A549 (cell line): ENCODE results near the gene ABCA3. TPM values are rescaled to one million over a fixed set of nuclear protein-coding genes. Genes with fewer than 3 reads are reported as not detected.

Experiments used
- ATAC-seq, 2 experiments: fragments of 200-7000 bp in 1 of 2; fragments of >200 bp in 1 of 2; cut with Nextera tagmentation in 1 of 2; cut with Tn5 transposase in 1 of 2; 3 replicates each; pipeline versions ENCODE4 v1.8.0 to v1.9.1; 2018 to 2020; ENCODE audit warnings: mild to moderate bottlenecking in 1 of 2, moderate library complexity in 1 of 2
- CTCF ChIA-PET: fragments of 300-600 bp; sonication (Branson Sonifier 250); formaldehyde crosslinking; extraction: SDS; loops from one replicate; lab custom pipeline; 2021; ENCODE audit warnings: antibody characterized with exemption, inconsistent platforms; lab: Yijun Ruan, JAX
- POLR2A ChIA-PET: fragments of 350-600 bp; formaldehyde crosslinking; extraction: SDS; loops from one replicate; lab custom pipeline; 2021; ENCODE audit warnings: antibody characterized with exemption, inconsistent platforms; lab: Yijun Ruan, JAX
- DNase-seq, 2 experiments: peaks; one replicate each; pipeline versions ENCODE4 v3.0.0 to v3.0.0-alpha.2; 2011 to 2016; ENCODE audit warnings: low read depth in 1 of 2, low spot score in 1 of 2
- FAIRE-seq: peaks from 2 replicates; lab custom pipeline; 2011; peaks lifted over from hg19 to GRCh38; lab: Jason Lieb, UNC
- H3K27ac ChIP-seq, 2 experiments: fragments of >200 bp; sonication (Bioruptor Twin); formaldehyde crosslinking; 3 replicates each; pipeline ENCODE4 v1.5.1; 2016 to 2017
- H3K4me1 ChIP-seq: fragments of >200 bp; sonication (Bioruptor Twin); formaldehyde crosslinking; 3 replicates; pipeline ENCODE4 v1.6.1; 2016
- H3K4me2 ChIP-seq: fragments of >200 bp; sonication (Bioruptor Twin); formaldehyde crosslinking; 3 replicates; pipeline ENCODE4 v1.6.1; 2016
- H3K4me3 ChIP-seq: fragments of >200 bp; sonication (Bioruptor Twin); formaldehyde crosslinking; 3 replicates; pipeline ENCODE4 v1.5.1; 2016
- H3K9me3 ChIP-seq: fragments of >200 bp; sonication (Bioruptor Twin); formaldehyde crosslinking; 3 replicates; pipeline ENCODE4 v1.6.1; 2016
- CBX8 ChIP-seq: fragments of 200-600 bp; sonication (generic); IDR thresholded peaks from 2 replicates; pipeline ENCODE4 v1.6.1; 2016
- CHD2 ChIP-seq: fragments of 150-350 bp; IDR thresholded peaks from 2 replicates; pipeline ENCODE4 v1.6.1; 2014; ENCODE audit warnings: low read length; ENCODE audit not compliant: partially characterized antibody
- EHF ChIP-seq: fragments of 250-450 bp; sonication (Bioruptor Pico); IDR thresholded peaks from 2 replicates; pipeline ENCODE4 v1.5.0; 2020; ENCODE audit warnings: mild to moderate bottlenecking
- EHMT2 ChIP-seq: fragments of 200-600 bp; sonication (generic); IDR thresholded peaks from 2 replicates; pipeline ENCODE4 v1.6.1; 2016; ENCODE audit warnings: antibody characterized with exemption, low read depth, mild to moderate bottlenecking, moderate library complexity
- EP300 ChIP-seq, 2 experiments: fragments of >200 bp; sonication (Bioruptor Twin); formaldehyde crosslinking; IDR thresholded peaks; 2 replicates in 1 of 2; 3 replicates in 1 of 2; pipeline ENCODE4 v1.6.1; 2016 to 2017
- JUN ChIP-seq, 2 experiments: fragments of >200 bp; sonication (Bioruptor Twin); formaldehyde crosslinking; IDR thresholded peaks; 2 replicates in 1 of 2; 3 replicates in 1 of 2; pipeline ENCODE4 v1.6.1; 2016 to 2017
- KDM5A ChIP-seq: fragments of 200-600 bp; sonication (generic); IDR thresholded peaks from 2 replicates; pipeline ENCODE4 v1.6.1; 2016; ENCODE audit warnings: antibody characterized with exemption, mild to moderate bottlenecking
- MAFK ChIP-seq: fragments of 450-650 bp; IDR thresholded peaks from 2 replicates; pipeline ENCODE4 v1.6.1; 2014; ENCODE audit not compliant: partially characterized antibody
- MAZ ChIP-seq: fragments of 150-350 bp; IDR thresholded peaks from 2 replicates; pipeline ENCODE4 v1.6.1; 2014; ENCODE audit warnings: antibody characterized with exemption, low read depth, low read length, borderline replicate concordance
- MYC ChIP-seq: IDR thresholded peaks from 2 replicates; pipeline ENCODE4 v1.6.1; 2012; ENCODE audit warnings: mild to moderate bottlenecking, inconsistent platforms, low read length, improper control_type of control experiment, borderline replicate concordance
- PBX3 ChIP-seq: IDR thresholded peaks from 2 replicates; pipeline ENCODE4 v1.6.1; 2012
- POLR2A ChIP-seq: IDR thresholded peaks from 2 replicates; pipeline ENCODE4 v1.6.1; 2012; ENCODE audit warnings: mild to moderate bottlenecking, low read length
- RCOR1 ChIP-seq: fragments of 150-350 bp; IDR thresholded peaks from 2 replicates; pipeline ENCODE4 v1.6.1; 2014; ENCODE audit warnings: antibody characterized with exemption, low read length, low read depth
- SREBF2 ChIP-seq: fragments of 450-650 bp; IDR thresholded peaks from 2 replicates; pipeline ENCODE4 v1.6.1; 2014; ENCODE audit warnings: mild to moderate bottlenecking, moderate library complexity
- ZC3H11A ChIP-seq: fragments of 450-650 bp; IDR thresholded peaks from 2 replicates; pipeline ENCODE4 v1.6.1; 2014; ENCODE audit warnings: antibody characterized with exemption, mild to moderate bottlenecking
- WGBS: methylation state at CpG from one replicate; pipeline ENCODE4 v1.1.6; 2017; ENCODE audit errors: missing lambda C conversion rate; 5-methylcytosine and 5-hydroxymethylcytosine counted together
- polyA plus RNA-seq, 4 experiments: library from polyadenylated mRNA; depleted of rRNA in 3 of 4; stranded (reverse); fragments of >200 nt; fragmentation: RNase III in 1 of 4; extraction: RNeasy Plus Mini Kit Qiagen cat#74134 plus additional on column Dnase treatment in 1 of 4; gene quantifications; 2 replicates in 3 of 4; 3 replicates in 1 of 4; pipeline ENCODE4 v1.2.3, GENCODE V29; 2011 to 2017

ABCA3 gene
- polyA plus RNA-seq, 2 of the 4 experiments (the other 2 are of a cell fraction), result 6.4 to 9.9 TPM

GRCh38 chr16:2233872-2234812 lies 106.4 kb downstream of the ABCA3 start:
- no peak overlapping the region for H3K4me3 ChIP-seq
- no peak overlapping the region for H3K4me2 ChIP-seq
- ATAC-seq (peak in 1 of 2 experiments; percentile 32; a peak in 3 of 6 replicates), DNase-seq (no peak), FAIRE-seq (no peak)
- no peaks in the 10 kb centered on the region for H3K9me3 ChIP-seq
- WGBS, result 95% methylated on average over 41 of the region's 51 CpGs
- CTCF ChIA-PET, result interaction anchor here (0.6 to 2.9 kb wide), 5 partner anchors 9 to 267 kb away, joined by 3 to 9 read pairs (median 3); partner anchors contain the start of gene ECI1
- POLR2A ChIA-PET, result no interaction called here
- no peak for TF ChIP-seq EP300 (IDR thresholded peaks at IDR 0.05)
- 0 out of 2 replicates have a peak, but pooled peaks have one; percentile 4 for TF ChIP-seq POLR2A
- TF ChIP-seq RCOR1, result no peak
- peak; percentile 42; the same call in 1 of the 2 replicates for TF ChIP-seq PBX3
- TF ChIP-seq MAFK, result no peak
- H3K4me1 ChIP-seq, result no peaks in the 10 kb centered on the region
- H3K27ac ChIP-seq, result no peak overlapping the region

- no peaks in the 10 kb centered on the region for H3K9me3 ChIP-seq
- no peaks in the 10 kb centered on the region for H3K4me1 ChIP-seq
- FAIRE-seq (no peak), ATAC-seq (peak in 1 of 2 experiments; percentile 1; a peak in 2 of 6 replicates), DNase-seq (no peak)
- no peak overlapping the region for H3K4me3 ChIP-seq
- POLR2A ChIA-PET, result no interaction called here
- H3K27ac ChIP-seq, result no peak overlapping the region
- CTCF ChIA-PET, result interaction anchor here (0.6 to 2.9 kb wide), 7 partner anchors 8 to 268 kb away, joined by 3 to 9 read pairs (median 4); partner anchors contain the start of gene ECI1
- WGBS, result 94% methylated on average over 23 of the region's 28 CpGs
- H3K4me2 ChIP-seq, result no peak overlapping the region
- TF ChIP-seq JUN (IDR thresholded peaks at IDR 0.05), result peak in 1 of 2 experiments; percentile 23; a peak in 1 of 5 replicates
- no peak for TF ChIP-seq CBX8
These were observed 107.3 kb downstream of the ABCA3 start for GRCh38 chr16:2233046-2233775.

GRCh38 chr16:2232094-2232990 lies 108.2 kb downstream of the ABCA3 start:
- no peak for FAIRE-seq
- ChIA-PET CTCF (interaction anchor here (0.6 to 2.9 kb wide), 6 partner anchors 16 to 269 kb away, joined by 3 to 9 read pairs (median 4); partner anchors contain the start of gene ECI1), POLR2A (interaction anchor here (1.0 kb wide), 1 partner anchor 19 kb away, joined by 5 read pairs; the partner anchor contains the start of gene ECI1)
- no peak for DNase-seq
- Histone ChIP-seq H3K4me3 (no peak overlapping the region), H3K4me2 (no peak overlapping the region), H3K4me1 (no peaks in the 10 kb centered on the region), H3K9me3 (no peaks in the 10 kb centered on the region), H3K27ac (no peak overlapping the region)
- ATAC-seq, result no peak
- WGBS, result 90% methylated on average over 26 of the region's 41 CpGs
- no peak for TF ChIP-seq ZC3H11A
- TF ChIP-seq CHD2, result no peak
- no peak for TF ChIP-seq SREBF2
- no peak for TF ChIP-seq MYC
- TF ChIP-seq EHMT2, result no peak
- no peak for TF ChIP-seq RCOR1
- TF ChIP-seq KDM5A, result no peak
- no peak for TF ChIP-seq POLR2A
- no peak for TF ChIP-seq MAZ
- TF ChIP-seq EHF (CRISPR knock-in tag), result no peak
